Transverse colon (tissue), 4 donors: ENCODE measurements around the gene GRHL1. TPM values are rescaled to one million over a fixed set of nuclear protein-coding genes. Genes with fewer than 3 reads are reported as not detected.

Experiments used
- DNase-seq: peaks from one replicate; pipeline ENCODE4 v3.0.0-alpha.2; 2019
- H3K27ac ChIP-seq, 4 donors: fragments of 200-600 bp; sonication (generic); 2 replicates each; pipeline ENCODE4 v1.5.1; 2016 to 2018; ENCODE audit warnings: inconsistent platforms in 4 of 4
- H3K27me3 ChIP-seq: fragments of 200-600 bp; sonication (generic); 2 replicates; pipeline ENCODE4 v1.5.1; 2017; ENCODE audit warnings: inconsistent platforms
- H3K36me3 ChIP-seq, 4 donors: fragments of 200-600 bp; sonication (generic); 2 replicates each; pipeline ENCODE4 v1.5.1; 2017 to 2019; ENCODE audit warnings: inconsistent platforms in 4 of 4
- H3K4me1 ChIP-seq, 4 donors: fragments of 200-600 bp; sonication (generic); 2 replicates each; pipeline ENCODE4 v1.5.1; 2017 to 2020; ENCODE audit warnings: inconsistent platforms in 4 of 4
- H3K4me3 ChIP-seq, 4 donors: fragments of 200-600 bp; sonication (generic); 1 replicate in 1 of 4; 2 replicates in 3 of 4; pipeline versions ENCODE4 v1.5.1 to v1.6.1; 2017 to 2019; ENCODE audit warnings: inconsistent platforms in 4 of 4
- H3K9me3 ChIP-seq, 2 donors: fragments of 200-600 bp; sonication (generic); 2 replicates each; pipeline ENCODE4 v1.5.1; 2017 to 2019; ENCODE audit warnings: inconsistent platforms in 2 of 2
- EP300 ChIP-seq: sonication (generic); formaldehyde crosslinking; IDR thresholded peaks from one replicate; pipeline ENCODE4 v1.6.1; 2017; ENCODE audit warnings: antibody characterized with exemption, low read depth
- POLR2A ChIP-seq: fragments of 450-650 bp; IDR thresholded peaks from one replicate; pipeline ENCODE4 v1.6.1; 2016; ENCODE audit warnings: antibody characterized with exemption, mild to moderate bottlenecking, moderate library complexity
- POLR2AphosphoS5 ChIP-seq, 3 donors: sonication (generic); formaldehyde crosslinking; IDR thresholded peaks; one replicate each; pipeline ENCODE4 v1.6.1; 2016; ENCODE audit warnings: antibody characterized with exemption in 3 of 3
- WGBS, 2 donors: methylation state at CpG; one replicate each; pipeline ENCODE4 v1.1.5; 2018; ENCODE audit warnings: low coverage in 1 of 2; 5-methylcytosine and 5-hydroxymethylcytosine counted together
- in situ Hi-C, 4 donors: fragments of 200-750 bp; cut with MboI; loops; one replicate each; pipeline versions ENCODE4 v1.15.0 to v1.15.1; 2017; ENCODE audit warnings: low sequenced_read_pairs in 3 of 4, low pct_ligation_motif_present in 1 of 4, low pct_unique_long_range_greater_than_20kb in 1 of 4
- intact Hi-C: fragments of 100-400 bp; cut with DNase I; formaldehyde crosslinking; loops from one replicate; pipeline ENCODE4 v1.15.1; 2023; ENCODE audit warnings: low total_unique reads
- total RNA-seq, 4 donors: library from RNA; depleted of rRNA; stranded (reverse); fragments of >200 nt; gene quantifications; one replicate each; pipeline ENCODE4 v1.1.0, GENCODE V29; 2016
- TF ChIP-seq, protein P1 (sequence below), 5 experiments: fragments of 200-600 bp in 3 of 5; fragments of 450-650 bp in 2 of 5; sonication (generic) in 3 of 5; IDR thresholded peaks; 1 replicate in 2 of 5; 2 replicates in 3 of 5; pipeline ENCODE4 v1.5.1; 2016 to 2017; ENCODE audit warnings: antibody characterized with exemption in 5 of 5, inconsistent platforms in 3 of 5, mild to moderate bottlenecking in 2 of 5, moderate library complexity in 1 of 5

GRHL1 gene
- total RNA-seq, 4 donors from 2014 or later, result 0.55 to 24.7 (median 1.3) TPM; not detected in 1

DNA sequence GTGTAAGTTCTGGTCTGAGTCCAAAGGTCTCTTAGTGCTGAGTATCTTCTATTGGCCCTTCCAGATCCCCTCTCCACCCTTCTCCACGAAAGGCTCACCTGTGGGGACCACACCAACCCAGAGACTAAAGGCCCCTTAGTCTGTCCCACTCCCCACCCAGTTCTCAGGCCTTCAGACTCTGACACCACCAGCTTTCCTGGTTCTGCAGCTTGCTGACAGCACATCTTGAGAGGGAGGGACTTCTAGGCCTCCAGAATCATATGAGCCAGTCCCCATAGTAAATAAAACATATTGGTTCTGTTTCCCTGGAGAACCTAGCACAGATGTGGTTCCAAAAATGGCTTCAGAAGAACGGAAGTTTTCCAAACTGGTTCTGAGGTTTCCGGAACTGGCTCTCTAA lies 53.3 kb downstream of the GRHL1 start:
- Histone ChIP-seq H3K4me1 (peaks cover 16 to 22% (median 18%) of the 10 kb centered on the region in 4 donors), H3K36me3 (no peaks in the 10 kb centered on the region), H3K9me3 (no peaks in the 10 kb centered on the region), H3K27ac (no peak overlapping the region), H3K4me3 (no peak overlapping the region), H3K27me3 (no peaks in the 10 kb centered on the region)
- WGBS, 2 donors, result 42 to 89% methylated on average over 2 to 3 of the region's 3 CpGs
- DNase-seq, result no peak
- intact Hi-C loops, result no loop called here
- in situ Hi-C loops, result no loop called here
- TF ChIP-seq, protein P1, sequence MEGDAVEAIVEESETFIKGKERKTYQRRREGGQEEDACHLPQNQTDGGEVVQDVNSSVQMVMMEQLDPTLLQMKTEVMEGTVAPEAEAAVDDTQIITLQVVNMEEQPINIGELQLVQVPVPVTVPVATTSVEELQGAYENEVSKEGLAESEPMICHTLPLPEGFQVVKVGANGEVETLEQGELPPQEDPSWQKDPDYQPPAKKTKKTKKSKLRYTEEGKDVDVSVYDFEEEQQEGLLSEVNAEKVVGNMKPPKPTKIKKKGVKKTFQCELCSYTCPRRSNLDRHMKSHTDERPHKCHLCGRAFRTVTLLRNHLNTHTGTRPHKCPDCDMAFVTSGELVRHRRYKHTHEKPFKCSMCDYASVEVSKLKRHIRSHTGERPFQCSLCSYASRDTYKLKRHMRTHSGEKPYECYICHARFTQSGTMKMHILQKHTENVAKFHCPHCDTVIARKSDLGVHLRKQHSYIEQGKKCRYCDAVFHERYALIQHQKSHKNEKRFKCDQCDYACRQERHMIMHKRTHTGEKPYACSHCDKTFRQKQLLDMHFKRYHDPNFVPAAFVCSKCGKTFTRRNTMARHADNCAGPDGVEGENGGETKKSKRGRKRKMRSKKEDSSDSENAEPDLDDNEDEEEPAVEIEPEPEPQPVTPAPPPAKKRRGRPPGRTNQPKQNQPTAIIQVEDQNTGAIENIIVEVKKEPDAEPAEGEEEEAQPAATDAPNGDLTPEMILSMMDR (IDR thresholded peaks at IDR 0.05), result no peak
- TF ChIP-seq EP300 (no peak), POLR2A (no peak), POLR2AphosphoS5 (IDR thresholded peaks at IDR 0.05) (no peak)

DNA sequence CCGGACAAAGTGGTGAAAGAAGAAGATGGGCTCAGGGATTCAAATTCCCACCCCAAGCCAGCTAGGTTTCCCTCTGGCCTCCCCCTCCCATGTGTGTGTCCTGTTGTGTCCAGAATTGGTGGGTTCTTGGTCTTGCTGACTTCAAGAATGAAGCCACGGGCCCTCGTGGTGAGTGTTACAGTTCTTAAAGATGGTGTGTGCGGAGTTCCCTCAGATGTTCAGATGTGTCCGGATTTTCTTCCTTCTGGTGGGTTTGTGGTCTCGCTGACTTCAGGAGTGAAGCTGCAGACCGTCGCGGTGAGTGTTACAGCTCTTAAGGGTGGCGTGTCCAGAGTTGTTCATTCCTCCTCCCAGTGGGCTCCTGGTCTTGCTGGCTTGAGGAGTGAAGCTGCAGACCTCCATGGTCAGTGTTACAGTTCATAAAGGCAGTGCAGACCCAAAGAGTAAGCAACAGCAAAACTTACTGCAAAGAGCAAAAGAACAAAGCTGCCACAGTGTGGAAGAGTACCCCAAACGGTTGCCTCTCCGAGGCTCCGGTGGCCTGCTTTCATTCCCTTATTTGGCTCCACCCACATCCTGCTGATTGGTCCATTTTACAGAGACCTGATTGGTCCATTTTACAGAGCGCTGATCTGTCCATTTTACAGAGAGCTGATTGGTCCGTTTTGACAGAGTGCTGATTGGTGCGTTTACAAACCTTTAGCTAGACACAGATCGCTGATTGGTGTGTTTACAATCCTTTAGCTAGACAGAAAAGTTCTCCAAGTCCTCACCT lies 54.2 kb downstream of the GRHL1 start:
- H3K4me1 ChIP-seq, result peaks cover 22 to 27% (median 24%) of the 10 kb centered on the region in 4 donors
- H3K27ac ChIP-seq, result no peak overlapping the region
- H3K4me3 ChIP-seq, result no peak overlapping the region
- DNase-seq, result no peak
- intact Hi-C loops (no loop called here), in situ Hi-C loops (no loop called here)
- no peak for TF ChIP-seq EP300
- TF ChIP-seq POLR2AphosphoS5 (IDR thresholded peaks at IDR 0.05), result no peak
- TF ChIP-seq POLR2A, result no peak
- no peaks in the 10 kb centered on the region for H3K9me3 ChIP-seq
- no peaks in the 10 kb centered on the region for H3K36me3 ChIP-seq
- WGBS, 2 donors, result 96 to 100% methylated on average over 5 to 17 of the region's 17 CpGs
- H3K27me3 ChIP-seq, result no peaks in the 10 kb centered on the region

DNA sequence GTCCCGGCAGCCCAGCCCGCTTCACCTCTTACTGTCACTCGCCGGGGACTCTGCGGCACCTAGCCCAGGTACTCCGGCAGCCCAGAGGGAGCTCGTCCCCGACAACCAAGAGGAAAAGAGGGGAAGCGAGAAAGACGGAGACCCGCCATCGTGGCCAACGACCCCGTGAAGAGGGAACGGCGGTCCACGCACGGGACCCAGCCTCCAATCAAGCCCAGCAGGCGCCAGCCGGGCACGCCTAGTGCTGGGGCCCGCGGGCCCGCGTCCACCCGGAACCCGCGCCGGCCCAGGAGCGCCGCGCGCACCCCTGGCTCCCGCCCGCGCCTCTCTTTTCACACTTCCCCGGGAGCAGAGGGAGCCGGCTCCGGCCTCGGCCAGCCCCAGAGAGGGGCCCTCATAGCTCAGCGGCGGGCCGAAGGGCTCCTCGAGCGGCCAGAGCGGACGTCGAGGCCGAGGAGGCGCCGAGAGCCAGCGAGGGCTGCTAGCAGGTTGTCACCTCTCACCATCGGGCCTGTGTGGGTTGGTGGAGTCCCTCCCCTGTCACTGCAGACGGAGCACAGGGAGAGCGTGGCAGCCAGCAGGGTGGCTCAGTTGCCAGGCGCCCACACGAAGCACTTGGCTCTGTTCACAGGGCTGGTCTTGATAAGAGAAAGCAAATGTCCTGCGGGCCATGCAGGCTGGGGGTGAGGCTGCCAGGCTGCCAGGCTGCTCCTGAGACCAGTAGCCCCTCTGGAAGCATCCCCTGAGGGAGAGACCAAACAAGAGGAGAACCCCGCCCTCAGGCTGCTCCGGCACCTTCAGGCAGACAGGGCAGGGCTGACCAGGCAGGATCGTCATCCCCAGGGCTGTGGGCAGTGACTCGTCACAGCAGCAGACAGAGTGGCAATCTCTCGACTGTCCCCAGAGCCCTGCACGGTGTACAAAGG lies 55.0 kb downstream of the GRHL1 start:
- intact Hi-C loops, result no loop called here
- no peak for DNase-seq
- 65% methylated on average over 50 of the region's 64 CpGs; no CpG with 5 or more reads in 1 of the 2 donors for WGBS, 2 donors
- peaks cover 22 to 27% (median 24%) of the 10 kb centered on the region in 4 donors for H3K4me1 ChIP-seq
- in situ Hi-C loops, result no loop called here
- no peaks in the 10 kb centered on the region for H3K27me3 ChIP-seq
- peak overlapping the region in 3 of 4 donors; percentile 33 to 74 (median 49) for H3K27ac ChIP-seq
- TF ChIP-seq POLR2AphosphoS5 (IDR thresholded peaks at IDR 0.05) (no peak), POLR2A (no peak), EP300 (no peak)
- TF ChIP-seq, protein P1 (IDR thresholded peaks at IDR 0.05), result no peak
- H3K4me3 ChIP-seq, result no peak overlapping the region
- H3K9me3 ChIP-seq, result no peaks in the 10 kb centered on the region
- no peaks in the 10 kb centered on the region for H3K36me3 ChIP-seq

DNA sequence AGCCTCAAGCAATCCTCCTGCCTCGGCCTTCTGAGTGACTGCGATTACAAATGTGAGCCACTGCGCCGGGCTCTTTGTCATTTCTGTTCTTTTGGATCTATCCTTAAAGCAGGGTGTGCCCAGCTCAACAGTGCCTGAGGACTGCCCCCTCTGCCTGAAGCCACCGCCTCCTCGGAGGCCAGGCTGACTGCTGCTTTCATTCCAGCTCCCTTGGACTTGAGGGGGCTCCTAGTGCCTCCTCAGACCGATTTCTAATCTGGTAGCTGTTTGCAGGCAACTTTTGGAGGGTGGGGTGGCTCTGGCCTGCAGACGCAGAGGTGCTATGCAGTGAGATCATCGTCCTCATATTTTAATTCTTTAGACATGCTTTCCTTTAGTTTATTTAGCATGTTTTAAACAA lies 55.9 kb downstream of the GRHL1 start:
- 77 to 100% methylated on average over 2 to 9 of the region's 9 CpGs for WGBS, 2 donors
- Histone ChIP-seq H3K27ac (peak overlapping the region; percentile 11 to 74 (median 46)), H3K36me3 (no peaks in the 10 kb centered on the region), H3K9me3 (no peaks in the 10 kb centered on the region), H3K4me1 (peaks cover 22 to 27% (median 24%) of the 10 kb centered on the region in 4 donors), H3K27me3 (no peaks in the 10 kb centered on the region), H3K4me3 (no peak overlapping the region)
- intact Hi-C loops (no loop called here), in situ Hi-C loops (no loop called here)
- TF ChIP-seq POLR2A (no peak), POLR2AphosphoS5 (IDR thresholded peaks at IDR 0.05) (no peak), EP300 (no peak)
- TF ChIP-seq, protein P1 (IDR thresholded peaks at IDR 0.05), result no peak
- no peak for DNase-seq
